Choroid plexus epithelial cell (primary cell): Measurements from ENCODE around the gene GPHN.

Experiments used
- DNase-seq: peaks from one replicate; pipeline ENCODE4 v3.0.0-alpha.2; 2010; ENCODE audit warnings: low read depth
- H3K4me3 ChIP-seq: 2 replicates; pipeline ENCODE4 v1.5.1; 2011; ENCODE audit warnings: low read depth, mild to moderate bottlenecking, control low read depth, low read length, moderate library complexity
- TF ChIP-seq, protein P1 (sequence below): conservative IDR thresholded peaks from 2 replicates; pipeline ENCODE4 v1.5.1; 2011; ENCODE audit warnings: low read depth, mild to moderate bottlenecking, control low read depth, inconsistent platforms, low read length, moderate library complexity

The GPHN gene

DNA sequence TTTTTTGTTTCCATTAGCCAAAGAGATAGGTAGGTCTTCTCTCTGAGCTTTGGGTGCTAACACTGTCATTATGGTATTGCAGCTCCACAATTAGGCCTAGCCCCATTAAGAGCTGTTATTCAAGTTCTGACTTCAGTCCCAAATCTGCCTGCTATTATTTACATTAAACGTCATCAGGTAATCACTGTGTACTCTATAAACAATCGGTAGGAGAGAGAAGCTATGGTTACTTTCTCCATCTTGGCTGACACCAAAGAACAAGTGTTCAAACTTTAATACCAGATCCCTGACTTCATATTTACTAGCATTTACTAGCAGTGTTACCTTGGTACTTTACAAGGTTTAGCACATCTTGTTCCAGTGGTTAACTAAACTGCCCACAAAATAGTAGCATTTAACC lies 376.2 kb downstream of the GPHN start:
- H3K4me3 ChIP-seq: no peak overlapping the region
- TF ChIP-seq, protein P1, sequence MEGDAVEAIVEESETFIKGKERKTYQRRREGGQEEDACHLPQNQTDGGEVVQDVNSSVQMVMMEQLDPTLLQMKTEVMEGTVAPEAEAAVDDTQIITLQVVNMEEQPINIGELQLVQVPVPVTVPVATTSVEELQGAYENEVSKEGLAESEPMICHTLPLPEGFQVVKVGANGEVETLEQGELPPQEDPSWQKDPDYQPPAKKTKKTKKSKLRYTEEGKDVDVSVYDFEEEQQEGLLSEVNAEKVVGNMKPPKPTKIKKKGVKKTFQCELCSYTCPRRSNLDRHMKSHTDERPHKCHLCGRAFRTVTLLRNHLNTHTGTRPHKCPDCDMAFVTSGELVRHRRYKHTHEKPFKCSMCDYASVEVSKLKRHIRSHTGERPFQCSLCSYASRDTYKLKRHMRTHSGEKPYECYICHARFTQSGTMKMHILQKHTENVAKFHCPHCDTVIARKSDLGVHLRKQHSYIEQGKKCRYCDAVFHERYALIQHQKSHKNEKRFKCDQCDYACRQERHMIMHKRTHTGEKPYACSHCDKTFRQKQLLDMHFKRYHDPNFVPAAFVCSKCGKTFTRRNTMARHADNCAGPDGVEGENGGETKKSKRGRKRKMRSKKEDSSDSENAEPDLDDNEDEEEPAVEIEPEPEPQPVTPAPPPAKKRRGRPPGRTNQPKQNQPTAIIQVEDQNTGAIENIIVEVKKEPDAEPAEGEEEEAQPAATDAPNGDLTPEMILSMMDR: no peak
- no peak for DNase-seq

DNA sequence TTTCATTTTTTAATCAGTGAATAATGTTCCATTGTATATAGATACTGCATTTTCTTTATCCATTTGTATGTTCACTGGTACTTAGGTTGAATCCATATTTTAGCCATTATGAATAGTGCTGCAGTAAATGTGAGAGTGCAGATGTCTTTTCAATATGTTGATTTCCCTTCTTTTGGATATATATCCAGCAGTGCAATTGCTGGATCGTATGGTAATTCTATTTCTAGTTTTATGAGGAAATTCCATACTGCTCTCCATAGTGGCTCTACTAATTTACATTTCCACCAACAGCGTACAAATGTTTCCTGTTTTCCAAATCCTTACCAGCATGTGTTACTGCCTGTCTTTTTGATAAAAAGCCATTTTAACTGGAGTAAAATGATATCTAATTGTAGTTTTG lies 392.8 kb downstream of the GPHN start:
- no peak for DNase-seq
- TF ChIP-seq, protein P1: no peak
- no peak overlapping the region for H3K4me3 ChIP-seq

DNA sequence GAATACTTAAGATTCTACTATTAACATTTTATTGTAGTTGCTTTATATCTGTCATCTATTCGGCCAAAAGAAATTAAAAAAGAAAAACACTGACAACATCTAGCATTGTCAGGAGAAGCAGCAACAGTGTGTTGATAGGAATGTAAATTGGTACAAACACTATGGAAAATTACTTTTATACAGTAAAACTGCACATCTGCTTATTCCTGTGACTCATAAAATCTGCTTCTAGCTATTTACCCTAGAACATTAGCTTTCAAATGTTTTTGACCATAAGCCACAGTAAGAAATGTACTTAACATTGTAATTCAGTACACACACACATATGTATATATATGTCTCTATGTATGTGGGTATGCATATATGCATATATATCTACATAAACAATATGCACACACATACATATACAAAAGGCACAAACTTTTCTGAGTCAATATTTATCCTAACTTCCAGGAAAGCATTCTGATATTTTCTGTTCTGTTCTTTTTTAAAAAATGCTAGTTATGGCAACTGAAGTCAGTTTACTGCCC lies 402.4 kb downstream of the GPHN start:
- DNase-seq: no peak
- H3K4me3 ChIP-seq: no peak overlapping the region
- TF ChIP-seq, protein P1: no peak

DNA sequence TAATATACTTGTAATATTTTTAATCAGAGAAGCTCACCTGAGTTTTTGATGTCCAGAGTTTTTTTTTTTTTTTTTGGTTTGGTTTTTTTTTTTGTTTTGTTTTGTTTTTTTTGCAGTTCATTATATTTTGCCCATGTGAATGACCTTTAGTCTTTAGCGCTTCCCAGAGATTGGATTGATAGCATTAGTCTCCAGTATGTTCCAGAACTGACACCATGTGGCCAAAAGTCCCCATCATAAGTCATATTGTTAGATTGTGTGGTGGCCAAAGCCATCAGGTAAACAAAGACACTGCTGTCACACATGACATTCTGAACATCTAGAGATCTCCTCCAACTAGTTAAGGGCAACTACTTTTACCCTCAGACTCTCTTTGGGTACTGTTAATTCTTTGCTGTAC lies 408.5 kb downstream of the GPHN start:
- TF ChIP-seq, protein P1: no peak
- H3K4me3 ChIP-seq: no peak overlapping the region
- DNase-seq: no peak

DNA sequence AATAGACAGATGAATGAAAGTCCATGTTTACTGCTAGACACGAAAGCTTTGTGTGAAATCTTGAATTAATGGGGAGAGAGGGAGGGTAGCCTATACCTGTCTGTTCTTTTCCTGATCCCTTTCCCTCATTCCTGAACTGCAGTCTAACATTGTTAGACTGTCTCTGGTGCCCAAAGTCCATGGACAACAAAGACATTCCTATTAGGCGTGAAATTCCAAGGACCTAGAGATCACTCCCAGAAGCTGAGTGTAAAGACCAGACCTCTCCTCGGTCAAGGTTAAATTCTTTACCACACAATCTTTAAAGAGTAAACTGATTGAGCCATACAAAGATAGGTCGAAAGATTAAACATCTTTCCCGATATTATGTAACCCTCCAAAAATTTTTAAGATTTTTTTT lies 410.6 kb downstream of the GPHN start:
- DNase-seq: no peak
- no peak overlapping the region for H3K4me3 ChIP-seq
- TF ChIP-seq, protein P1: no peak

DNA sequence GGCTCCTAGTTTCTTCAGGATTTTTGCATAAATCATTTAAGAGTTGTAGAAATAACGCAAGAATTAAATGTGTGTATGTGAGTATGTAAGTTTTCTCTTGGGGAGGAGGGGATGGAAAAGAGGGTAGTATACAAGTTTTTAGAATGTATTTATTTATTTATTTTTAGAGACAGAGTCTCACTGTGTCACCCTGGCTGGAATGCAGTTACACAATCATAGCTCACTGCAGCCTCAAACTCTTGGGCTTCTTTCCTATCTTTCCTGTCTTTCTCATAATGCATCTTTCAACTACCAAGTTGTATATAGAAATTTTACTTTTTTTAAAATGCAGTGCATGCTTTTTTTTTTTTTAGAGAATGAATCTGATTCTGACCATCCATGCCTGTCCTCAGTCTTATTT lies 412.2 kb downstream of the GPHN start:
- DNase-seq: peak; percentile 12
- H3K4me3 ChIP-seq: no peak overlapping the region
- TF ChIP-seq, protein P1: no peak

DNA sequence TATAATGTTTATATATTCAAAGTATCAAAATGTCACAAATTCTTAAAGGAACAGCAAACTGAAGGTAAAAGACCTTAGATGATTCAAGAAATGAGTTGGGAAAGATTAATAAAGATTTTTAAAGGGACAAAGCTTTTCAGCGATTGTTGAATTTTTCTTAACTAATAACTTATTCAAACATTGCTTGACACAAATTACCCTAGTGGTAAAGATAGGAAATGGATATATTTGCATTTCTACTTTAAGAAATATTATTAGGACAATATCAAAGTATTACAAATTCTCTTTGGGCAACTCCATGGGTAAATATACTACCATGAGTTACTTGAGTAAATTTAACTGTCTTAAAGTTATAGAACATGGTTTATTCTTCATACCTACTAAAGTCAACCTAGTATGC lies 415.3 kb downstream of the GPHN start:
- no peak overlapping the region for H3K4me3 ChIP-seq
- TF ChIP-seq, protein P1: no peak
- no peak for DNase-seq
